ENCODE measurements around the gene SLC26A3.

Gene SLC26A3

GRCh38 chr7:107815254-107815882 is 12.3 kb upstream of the SLC26A3 start:
- DNase-seq: no peak

GRCh38 chr7:107813524-107813923 is 10.5 kb upstream of the SLC26A3 start:
- DNase-seq: no peak

GRCh38 chr7:107811934-107812333 is 8.9 kb upstream of the SLC26A3 start:
- no peak for DNase-seq

- no peak for DNase-seq
These were observed 7.6 kb upstream of the SLC26A3 start for GRCh38 chr7:107810626-107811025.

- no peak for DNase-seq
These were observed 6.2 kb upstream of the SLC26A3 start for GRCh38 chr7:107809179-107809578.

GRCh38 chr7:107799647-107800264 is 3.3 kb downstream of the SLC26A3 start:
- no peak for DNase-seq

- no peak for DNase-seq
These were observed 10.7 kb downstream of the SLC26A3 start for GRCh38 chr7:107792364-107792763.

GRCh38 chr7:107789647-107790046 is 13.4 kb downstream of the SLC26A3 start:
- no peak for DNase-seq

GRCh38 chr7:107788662-107789061 is 14.4 kb downstream of the SLC26A3 start:
- DNase-seq: no peak

- no peak for DNase-seq
These were observed 14.8 kb downstream of the SLC26A3 start for GRCh38 chr7:107788216-107788615.

GRCh38 chr7:107785926-107786325 is 17.1 kb downstream of the SLC26A3 start:
- no peak for DNase-seq

GRCh38 chr7:107785170-107785569 is 17.9 kb downstream of the SLC26A3 start:
- no peak for DNase-seq

- DNase-seq: no peak
These were observed 19.4 kb downstream of the SLC26A3 start for GRCh38 chr7:107783648-107784047.

- no peak for DNase-seq
These were observed 20.6 kb downstream of the SLC26A3 start for GRCh38 chr7:107782374-107782773.

GRCh38 chr7:107779647-107780099 is 23.4 kb downstream of the SLC26A3 start:
- DNase-seq: no peak

- no peak for DNase-seq
These were observed 24.7 kb downstream of the SLC26A3 start for GRCh38 chr7:107778283-107778682.

GRCh38 chr7:107777702-107778101 is 25.3 kb downstream of the SLC26A3 start:
- DNase-seq: no peak

GRCh38 chr7:107773027-107773426 is 30.0 kb downstream of the SLC26A3 start:
- no peak for DNase-seq

- no peak for DNase-seq
These were observed 34.8 kb downstream of the SLC26A3 start for GRCh38 chr7:107768263-107768662.

- no peak for DNase-seq
These were observed 35.6 kb downstream of the SLC26A3 start for GRCh38 chr7:107767391-107767790.

GRCh38 chr7:107758667-107759066 is 44.4 kb downstream of the SLC26A3 start:
- DNase-seq: no peak

- DNase-seq: no peak
These were observed 48.4 kb downstream of the SLC26A3 start for GRCh38 chr7:107754642-107755041.

GRCh38 chr7:107751113-107751512 is 51.9 kb downstream of the SLC26A3 start:
- no peak for DNase-seq

- DNase-seq: no peak
These were observed 57.0 kb downstream of the SLC26A3 start for GRCh38 chr7:107746006-107746405.

GRCh38 chr7:107744345-107744750 is 58.7 kb downstream of the SLC26A3 start:
- no peak for DNase-seq
